BJ (cell line): ENCODE measurements around the gene ACTR10. TPM values are rescaled to one million over a fixed set of nuclear protein-coding genes. Genes with fewer than 3 reads are reported as not detected.
"Not testable (repeated sequence)": the region's sequence is repeated elsewhere in the genome, so short reads cannot be mapped to it uniquely, and the experiment has no call there.

ENCODE experiments used
- CTCF ChIA-PET: fragments of 350-600 bp; formaldehyde crosslinking; extraction: SDS; loops from one replicate; lab custom pipeline; 2021; ENCODE audit warnings: antibody characterized with exemption, inconsistent platforms; lab: Yijun Ruan, JAX
- POLR2A ChIA-PET: fragments of 300-600 bp; sonication (Branson Sonifier 250); formaldehyde crosslinking; extraction: SDS; loops from one replicate; lab custom pipeline; 2021; ENCODE audit warnings: antibody characterized with exemption; lab: Charles Lee
- DNase-seq: peaks from one replicate; pipeline ENCODE4 v3.0.0-alpha.2; 2011; ENCODE audit warnings: low read depth
- H3K27me3 ChIP-seq: 2 replicates; pipeline ENCODE4 v1.6.0; 2011; ENCODE audit warnings: low read length; ENCODE audit not compliant: control insufficient read depth, insufficient read depth
- H3K36me3 ChIP-seq: 2 replicates; pipeline ENCODE4 v1.5.1; 2011; ENCODE audit warnings: low read length; ENCODE audit not compliant: control insufficient read depth, insufficient read depth
- H3K4me3 ChIP-seq: 2 replicates; pipeline ENCODE4 v1.5.1; 2011; ENCODE audit warnings: low read depth, mild to moderate bottlenecking, control low read depth, low read length
- polyA plus RNA-seq: library from polyadenylated mRNA; depleted of rRNA; stranded (reverse); fragments of >200 nt; gene quantifications from 2 replicates; pipeline ENCODE4 v1.2.3, GENCODE V29; 2011
- TF ChIP-seq, protein P1 (sequence below): IDR thresholded peaks from 2 replicates; pipeline ENCODE4 v1.5.1; 2011; ENCODE audit warnings: low read depth, mild to moderate bottlenecking, control low read depth, inconsistent platforms, low read length, moderate library complexity; ENCODE audit not compliant: insufficient read depth

The ACTR10 gene
- polyA plus RNA-seq, 1 experiment: 48.6 TPM

DNA sequence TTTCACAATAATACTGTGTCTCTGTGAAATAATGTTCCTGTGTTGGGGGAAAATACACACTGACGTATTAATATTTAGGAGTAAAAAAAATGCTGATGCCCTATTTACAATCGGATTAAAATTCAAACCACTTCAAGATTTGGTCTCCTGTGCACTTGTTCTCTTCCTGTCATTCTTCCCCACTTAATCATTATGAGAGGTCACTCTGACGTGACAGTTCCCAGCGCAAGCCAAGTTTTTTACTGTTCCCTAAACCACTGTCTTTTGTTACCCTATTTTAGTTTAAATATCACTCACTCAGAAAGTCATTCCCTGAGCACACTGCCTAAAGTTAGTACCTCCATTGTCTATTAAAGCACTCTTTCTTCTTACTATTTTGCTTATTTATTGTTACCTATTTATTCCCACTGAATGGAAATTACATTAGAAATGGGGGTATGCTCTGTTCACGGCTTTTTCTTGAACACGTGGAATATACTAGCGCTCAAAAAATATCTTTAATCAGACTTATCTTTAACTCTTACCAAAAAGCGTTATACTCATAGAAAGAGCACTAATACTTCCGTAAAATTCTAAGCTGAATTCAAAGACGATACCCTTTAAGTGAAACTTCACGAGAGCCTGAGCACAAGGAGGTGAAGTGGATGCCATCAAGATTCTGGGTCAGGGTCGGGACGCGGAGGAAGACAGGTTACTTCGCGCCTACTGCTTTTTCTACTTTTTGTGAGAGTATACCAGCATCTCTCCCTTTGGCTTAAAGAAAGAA is 44.0 kb downstream of the ACTR10 start:
- CTCF ChIA-PET: interaction anchor here (0.8 to 1.0 kb wide), 2 partner anchors 20 to 136 kb away, joined by 3 to 4 read pairs; no protein-coding TSS in a partner anchor
- POLR2A ChIA-PET: interaction anchor here (0.6 to 1.1 kb wide), 3 partner anchors 17 to 54 kb away, joined by 3 to 4 read pairs (median 3); partner anchors contain the start of genes ACTR10 and ARID4A
- Histone ChIP-seq H3K27me3 (no peaks in the 10 kb centered on the region), H3K4me3 (peak overlapping the region; percentile 90), H3K36me3 (no peaks in the 10 kb centered on the region)
- DNase-seq: no peak
- TF ChIP-seq, protein P1, sequence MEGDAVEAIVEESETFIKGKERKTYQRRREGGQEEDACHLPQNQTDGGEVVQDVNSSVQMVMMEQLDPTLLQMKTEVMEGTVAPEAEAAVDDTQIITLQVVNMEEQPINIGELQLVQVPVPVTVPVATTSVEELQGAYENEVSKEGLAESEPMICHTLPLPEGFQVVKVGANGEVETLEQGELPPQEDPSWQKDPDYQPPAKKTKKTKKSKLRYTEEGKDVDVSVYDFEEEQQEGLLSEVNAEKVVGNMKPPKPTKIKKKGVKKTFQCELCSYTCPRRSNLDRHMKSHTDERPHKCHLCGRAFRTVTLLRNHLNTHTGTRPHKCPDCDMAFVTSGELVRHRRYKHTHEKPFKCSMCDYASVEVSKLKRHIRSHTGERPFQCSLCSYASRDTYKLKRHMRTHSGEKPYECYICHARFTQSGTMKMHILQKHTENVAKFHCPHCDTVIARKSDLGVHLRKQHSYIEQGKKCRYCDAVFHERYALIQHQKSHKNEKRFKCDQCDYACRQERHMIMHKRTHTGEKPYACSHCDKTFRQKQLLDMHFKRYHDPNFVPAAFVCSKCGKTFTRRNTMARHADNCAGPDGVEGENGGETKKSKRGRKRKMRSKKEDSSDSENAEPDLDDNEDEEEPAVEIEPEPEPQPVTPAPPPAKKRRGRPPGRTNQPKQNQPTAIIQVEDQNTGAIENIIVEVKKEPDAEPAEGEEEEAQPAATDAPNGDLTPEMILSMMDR: no peak

DNA sequence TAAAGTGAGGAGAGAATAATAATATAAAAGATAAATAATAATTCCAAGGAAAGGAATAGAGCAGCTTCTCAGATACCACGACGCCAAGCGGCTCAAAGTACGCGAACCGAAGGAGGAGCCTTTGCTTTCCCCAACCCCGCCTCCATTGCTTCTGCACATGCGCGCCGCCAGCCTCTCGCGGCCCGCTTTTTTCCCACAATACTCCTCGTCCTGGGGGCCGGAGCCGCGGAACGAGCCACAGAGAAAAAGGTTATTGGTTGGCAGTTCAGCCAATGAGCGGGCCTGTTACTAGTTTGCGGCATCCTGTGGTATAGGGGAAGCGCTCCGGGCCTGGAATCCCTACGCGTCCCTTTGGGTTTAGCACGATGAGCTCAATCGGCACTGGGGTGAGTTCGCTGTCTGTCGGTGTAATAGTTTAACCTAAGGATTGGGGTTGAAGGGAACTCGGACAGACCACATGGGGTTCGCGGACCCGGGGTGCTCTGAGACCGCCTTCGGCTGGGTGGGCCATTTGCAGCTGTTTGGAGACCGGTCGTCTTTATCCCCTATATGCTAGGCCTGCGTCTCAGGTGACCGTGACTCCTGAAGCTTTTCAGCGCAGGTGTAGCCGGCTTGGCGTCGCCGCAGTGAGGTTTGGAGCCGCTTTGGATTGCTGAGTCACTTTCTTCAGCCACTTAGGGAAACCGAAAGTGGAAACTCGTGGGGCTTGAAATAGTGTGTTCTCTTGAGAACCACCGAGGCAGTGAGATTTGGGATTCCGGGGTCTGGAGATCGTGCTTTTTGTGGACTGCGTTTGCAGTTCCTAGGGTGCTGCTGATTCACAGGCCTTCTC is 44.8 kb downstream of the ACTR10 start, which contains the start of gene PSMA3:
TSS of gene PSMA3 (plus strand) at position 288 of the 832 bp plus-strand sequence. CDS start at position 366, 78 bp downstream.
- no peaks in the 10 kb centered on the region for H3K36me3 ChIP-seq
- DNase-seq: peak; percentile 83
- POLR2A ChIA-PET: interaction anchor here (0.6 to 1.1 kb wide), 3 partner anchors 16 to 53 kb away, joined by 3 to 4 read pairs (median 3); partner anchors contain the start of genes ACTR10 and ARID4A
- TF ChIP-seq, protein P1: 0 out of 2 replicates have a peak, but pooled peaks have one; percentile 7
- H3K27me3 ChIP-seq: no peaks in the 10 kb centered on the region
- H3K4me3 ChIP-seq: peak within 1 kb of the TSS; percentile 90
- CTCF ChIA-PET: interaction anchor here (0.6 to 1.0 kb wide), 3 partner anchors 19 to 137 kb away, joined by 3 to 4 read pairs (median 3); no protein-coding TSS in a partner anchor

DNA sequence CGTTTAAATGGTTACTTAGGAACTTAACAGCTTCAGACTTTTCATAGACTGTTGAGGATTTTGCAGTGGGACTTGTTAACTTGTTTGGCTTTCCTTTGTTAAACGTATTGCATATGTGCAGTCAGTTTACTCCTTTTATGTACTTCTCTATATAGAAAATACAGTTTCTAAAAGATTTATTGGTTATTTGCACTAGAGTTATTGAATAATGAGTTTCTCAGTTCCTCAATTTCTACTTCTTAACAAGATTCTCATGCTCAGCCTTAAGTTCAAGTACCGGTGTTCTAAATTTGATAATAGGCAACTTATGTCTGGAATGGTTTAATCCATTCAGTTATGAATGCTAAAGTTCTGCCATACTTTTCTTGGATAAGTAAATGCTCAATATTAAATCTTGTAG is 45.6 kb downstream of the ACTR10 start:
- no peaks in the 10 kb centered on the region for H3K36me3 ChIP-seq
- ChIA-PET POLR2A (no interaction called here), CTCF (interaction anchor here (1.0 kb wide), 1 partner anchor 136 kb away, joined by 3 read pairs; no protein-coding TSS in a partner anchor)
- no peaks in the 10 kb centered on the region for H3K27me3 ChIP-seq
- H3K4me3 ChIP-seq: peak overlapping the region; percentile 90
- TF ChIP-seq, protein P1: no peak
- DNase-seq: no peak

DNA sequence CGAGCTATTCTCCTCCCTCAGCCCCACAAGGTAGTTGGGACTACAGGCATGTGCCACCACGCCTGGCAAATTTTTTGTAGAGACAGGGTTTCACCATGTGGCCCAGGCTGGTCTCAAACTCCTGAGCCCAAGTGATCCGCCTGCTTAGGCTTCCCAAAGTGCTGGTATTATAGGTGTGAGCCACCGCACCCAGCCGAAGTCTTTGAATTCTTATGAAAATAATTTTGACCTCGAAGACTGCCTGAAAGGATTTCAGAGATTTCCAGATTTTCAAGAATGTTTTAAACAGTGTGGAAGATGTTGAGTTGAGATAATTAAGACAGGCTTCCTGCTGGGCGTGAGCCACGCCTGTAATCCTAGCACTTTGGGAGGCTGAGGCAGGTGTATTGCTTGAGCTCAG is 49.7 kb downstream of the ACTR10 start:
- Histone ChIP-seq H3K36me3 (peaks cover 4% of the 10 kb centered on the region; the same call in 1 of the 2 replicates), H3K4me3 (no peak overlapping the region), H3K27me3 (no peaks in the 10 kb centered on the region)
- ChIA-PET CTCF (interaction anchor here (0.6 kb wide), 1 partner anchor 451 kb away, joined by 3 read pairs; no protein-coding TSS in a partner anchor), POLR2A (no interaction called here)
- no peak for DNase-seq
- TF ChIP-seq, protein P1: no peak

DNA sequence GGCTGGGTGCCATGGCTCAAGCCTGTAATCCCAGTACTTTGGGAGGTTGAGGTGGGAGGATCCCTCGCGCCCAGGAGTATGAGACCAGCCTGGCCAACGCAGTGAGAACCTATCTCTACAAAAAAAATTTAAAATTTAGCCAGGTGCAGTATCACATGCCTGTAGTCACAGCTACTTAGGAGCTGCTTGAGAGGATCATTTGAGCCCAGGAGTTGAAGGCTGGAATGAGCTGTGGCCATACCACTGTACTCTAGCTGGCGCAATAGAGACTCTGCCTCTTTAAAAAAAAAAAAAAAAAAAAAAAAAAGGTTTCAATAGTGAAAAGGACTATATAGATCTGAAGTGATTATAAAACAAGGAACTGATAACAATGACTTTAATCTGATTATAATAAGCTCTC is 58.2 kb downstream of the ACTR10 start:
- H3K27me3 ChIP-seq: no peaks in the 10 kb centered on the region
- CTCF ChIA-PET: interaction anchor here (0.7 to 1.2 kb wide), 3 partner anchors 9 to 23 kb away, joined by 3 to 4 read pairs (median 3); no protein-coding TSS in a partner anchor
- TF ChIP-seq, protein P1: no peak
- DNase-seq: no peak
- POLR2A ChIA-PET: no interaction called here
- peaks cover 3% of the 10 kb centered on the region for H3K36me3 ChIP-seq
- H3K4me3 ChIP-seq: no peak overlapping the region

DNA sequence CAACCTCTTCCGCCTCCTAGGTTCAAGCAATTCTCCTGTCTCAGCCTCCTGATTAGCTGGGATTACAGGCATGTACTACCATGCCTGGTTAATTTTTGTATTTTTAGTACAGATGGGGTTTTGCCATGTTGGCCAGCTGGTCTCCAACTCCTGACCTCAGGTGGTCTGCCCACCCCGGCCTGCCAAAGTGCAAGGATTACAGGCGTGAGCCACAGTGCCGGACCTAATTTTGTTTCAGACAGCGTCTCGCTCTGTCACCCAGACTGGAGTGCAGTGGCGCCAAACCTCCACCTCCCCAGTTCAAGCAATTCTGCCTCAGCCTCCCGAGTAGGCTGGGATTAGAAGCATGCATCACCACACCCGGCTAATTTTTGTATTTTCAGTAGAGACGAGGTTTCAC is 62.1 kb downstream of the ACTR10 start:
- CTCF ChIA-PET: interaction anchor here (0.7 kb wide), 1 partner anchor 7 kb away, joined by 3 read pairs; no protein-coding TSS in a partner anchor
- POLR2A ChIA-PET, H3K36me3 ChIP-seq: not testable (repeated sequence)

More for the DNA sequence above, 62.1 kb downstream of the ACTR10 start:
- H3K4me3 ChIP-seq, DNase-seq, H3K27me3 ChIP-seq: not testable (repeated sequence)
